GM23338 (cell line): ENCODE data around the gene HOXA3. TPM values are rescaled to one million over a fixed set of nuclear protein-coding genes. Genes with fewer than 3 reads are reported as not detected.

Source experiments
- ATAC-seq: fragments of 200-7000 bp; cut with Tn5 transposase; 3 replicates; pipeline ENCODE4 v1.9.1; 2020
- DNase-seq: peaks from one replicate; pipeline ENCODE4 v3.0.0-alpha.2; 2015; ENCODE audit warnings: low spot score
- H2AFZ ChIP-seq: fragments of 200-600 bp; sonication (generic); 2 replicates; pipeline ENCODE4 v1.8.0; 2016; ENCODE audit warnings: antibody characterized with exemption, mild to moderate bottlenecking, moderate library complexity
- H3F3A ChIP-seq: fragments of 200-600 bp; sonication (generic); replicated peaks from 2 replicates; pipeline ENCODE4 v1.8.0; 2017; ENCODE audit warnings: antibody characterized with exemption, mixed run types, low read depth
- H3K27ac ChIP-seq: fragments of 200-600 bp; sonication (generic); 2 replicates; pipeline ENCODE4 v1.6.1; 2016; ENCODE audit warnings: low read depth
- H3K27me3 ChIP-seq: fragments of 200-600 bp; sonication (generic); 2 replicates; pipeline ENCODE4 v1.8.0; 2016; ENCODE audit warnings: mild to moderate bottlenecking, mixed run types, moderate library complexity; ENCODE audit not compliant: insufficient read depth
- H3K36me3 ChIP-seq: fragments of 200-600 bp; sonication (generic); 2 replicates; pipeline ENCODE4 v1.8.0; 2016; ENCODE audit warnings: mild to moderate bottlenecking; ENCODE audit not compliant: insufficient read depth
- H3K4me1 ChIP-seq: fragments of 200-600 bp; sonication (generic); 2 replicates; pipeline ENCODE4 v1.8.0; 2016; ENCODE audit warnings: mild to moderate bottlenecking, moderate library complexity; ENCODE audit not compliant: insufficient read depth
- H3K4me2 ChIP-seq: fragments of 200-600 bp; sonication (generic); 2 replicates; pipeline ENCODE4 v1.7.1; 2017; ENCODE audit warnings: mixed run types
- H3K4me3 ChIP-seq: fragments of 200-600 bp; sonication (generic); 2 replicates; pipeline ENCODE4 v1.6.1; 2016; ENCODE audit warnings: mixed run types
- H3K79me2 ChIP-seq: fragments of 200-600 bp; sonication (generic); replicated peaks from 2 replicates; pipeline ENCODE4 v1.8.0; 2017; ENCODE audit warnings: mild to moderate bottlenecking; ENCODE audit not compliant: insufficient read depth
- H3K9me2 ChIP-seq: fragments of 200-600 bp; sonication (generic); 2 replicates; pipeline ENCODE4 v1.8.0; 2017; ENCODE audit not compliant: insufficient read depth
- H4K20me1 ChIP-seq: fragments of 200-600 bp; sonication (generic); replicated peaks from 2 replicates; pipeline ENCODE4 v1.8.0; 2017; ENCODE audit warnings: mild to moderate bottlenecking; ENCODE audit not compliant: insufficient read depth
- H3K27ac Mint-ChIP-seq: 2 replicates; pipeline ENCODE4 v1.8.0; 2020; ENCODE audit warnings: inconsistent platforms, mild to moderate bottlenecking, moderate library complexity, mixed read lengths
- H3K27me3 Mint-ChIP-seq: 3 replicates; pipeline ENCODE4 v1.8.0; 2022; ENCODE audit warnings: low read depth, mild to moderate bottlenecking, moderate library complexity, mixed read lengths, inconsistent platforms; ENCODE audit not compliant: insufficient read depth, poor library complexity
- H3K36me3 Mint-ChIP-seq: 3 replicates; pipeline ENCODE4 v1.8.0; 2021; ENCODE audit warnings: low read depth, mild to moderate bottlenecking, inconsistent platforms, moderate library complexity, mixed read lengths
- H3K4me1 Mint-ChIP-seq: 3 replicates; pipeline ENCODE4 v1.8.0; 2020; ENCODE audit warnings: mild to moderate bottlenecking, inconsistent platforms, mixed read lengths
- H3K4me3 Mint-ChIP-seq: 3 replicates; pipeline ENCODE4 v1.8.0; 2021; ENCODE audit warnings: moderate library complexity, mild to moderate bottlenecking, inconsistent platforms, mixed read lengths
- H3K9me3 Mint-ChIP-seq: 3 replicates; pipeline ENCODE4 v1.8.0; 2020; ENCODE audit warnings: moderate library complexity, mild to moderate bottlenecking, inconsistent platforms, mixed read lengths
- CREB1 ChIP-seq: fragments of 250-450 bp; sonication (Bioruptor Pico); IDR thresholded peaks from 2 replicates; pipeline ENCODE4 v1.5.0; 2020; ENCODE audit warnings: low read depth, mild to moderate bottlenecking, moderate library complexity
- CTCF ChIP-seq, 2 experiments: fragments of 200-600 bp in 1 of 2; sonication (generic) in 1 of 2; conservative IDR thresholded peaks; 2 replicates each; pipeline versions ENCODE4 v1.5.1 to v1.6.1; 2016 to 2017; ENCODE audit warnings: antibody characterized with exemption in 2 of 2, low read depth in 2 of 2, mild to moderate bottlenecking in 2 of 2, moderate library complexity in 1 of 2
- ETS1 ChIP-seq: IDR thresholded peaks from 2 replicates; pipeline ENCODE4 v1.6.1; 2016; ENCODE audit warnings: antibody characterized with exemption
- EZH2 ChIP-seq: fragments of 200-600 bp; sonication (generic); IDR thresholded peaks from one replicate; pipeline ENCODE4 v1.8.0; 2017; ENCODE audit warnings: antibody characterized with exemption, mild to moderate bottlenecking, low read depth; ENCODE audit not compliant: unreplicated experiment
- EZH2phosphoT487 ChIP-seq: fragments of 200-600 bp; sonication (generic); IDR thresholded peaks from one replicate; pipeline ENCODE4 v1.8.1; 2018; ENCODE audit warnings: antibody characterized with exemption; ENCODE audit not compliant: unreplicated experiment
- JUNB ChIP-seq: IDR thresholded peaks from one replicate; pipeline ENCODE4 v1.6.1; 2016; ENCODE audit warnings: antibody characterized with exemption; ENCODE audit not compliant: unreplicated experiment
- NANOG ChIP-seq: IDR thresholded peaks from 2 replicates; pipeline ENCODE4 v1.6.1; 2016; ENCODE audit warnings: antibody characterized with exemption, borderline replicate concordance
- POLR2AphosphoS5 ChIP-seq: IDR thresholded peaks from 2 replicates; pipeline ENCODE4 v1.6.1; 2016; ENCODE audit warnings: antibody characterized with exemption, low read depth
- REST ChIP-seq: IDR thresholded peaks from one replicate; pipeline ENCODE4 v1.6.1; 2018; ENCODE audit warnings: antibody characterized with exemption; ENCODE audit not compliant: unreplicated experiment
- STAT1 ChIP-seq: IDR thresholded peaks from one replicate; pipeline ENCODE4 v1.6.1; 2016; ENCODE audit warnings: antibody characterized with exemption; ENCODE audit not compliant: unreplicated experiment
- ZNF114 ChIP-seq: fragments of 250-450 bp; sonication (Bioruptor Pico); IDR thresholded peaks from 2 replicates; pipeline ENCODE4 v1.5.0; 2020; ENCODE audit warnings: mild to moderate bottlenecking, moderate library complexity
- polyA plus RNA-seq: library from polyadenylated mRNA; unstranded; fragments of >200 nt; fragmentation: Nextera tagmentation; extraction: Ambion mirVana; gene quantifications from 2 replicates; pipeline ENCODE4 v1.2.1, GENCODE V29; 2016
- total RNA-seq: library from RNA; depleted of rRNA; stranded (reverse); fragments of >200 nt; shearing (Covaris generic); gene quantifications from 2 replicates; pipeline ENCODE4 v1.2.3, GENCODE V29; 2014

HOXA3 gene
- total and polyA plus RNA-seq, 2 experiments from 2014 or later, result not detected

GRCh38 chr7:27193335-27194001, 41.1 kb upstream of the HOXA3 start (continued):
- TF ChIP-seq REST, result no peak
- no peak for TF ChIP-seq POLR2AphosphoS5

GRCh38 chr7:27192546-27193334, 40.4 kb upstream of the HOXA3 start:
- H3K27ac Mint-ChIP-seq, result no peak overlapping the region
- H3K9me3 Mint-ChIP-seq, result no peaks in the 10 kb centered on the region; the same call in 2 of the 3 replicates
- Histone ChIP-seq H3K4me3 (peak overlapping the region; percentile 40), H3K79me2 (no peaks in the 10 kb centered on the region), H4K20me1 (peaks cover 31% of the 10 kb centered on the region), H3K27me3 (peaks cover 100% of the 10 kb centered on the region), H3K4me2 (peak overlapping the region; percentile 48; the same call in 1 of the 2 replicates), H3K4me1 (peaks cover 38% of the 10 kb centered on the region), H3K27ac (no peak overlapping the region), H3F3A (peaks cover 36% of the 10 kb centered on the region), H3K9me2 (no peaks in the 10 kb centered on the region), H2AFZ (no peak overlapping the region), H3K36me3 (no peaks in the 10 kb centered on the region)
- ATAC-seq (peak; percentile 23), DNase-seq (no peak)
- no peaks in the 10 kb centered on the region for H3K36me3 Mint-ChIP-seq
- H3K27me3 Mint-ChIP-seq, result peaks cover 95% of the 10 kb centered on the region
- no peak overlapping the region; the same call in 2 of the 3 replicates for H3K4me3 Mint-ChIP-seq
- H3K4me1 Mint-ChIP-seq, result peaks cover 22% of the 10 kb centered on the region
- no peak for TF ChIP-seq CTCF (conservative IDR thresholded peaks at IDR 0.05; ENCODE audit: low read depth in 2 of 2)
- no peak for TF ChIP-seq ZNF114 (CRISPR knock-in tag)
- TF ChIP-seq JUNB, result no peak
- no peak for TF ChIP-seq REST
- TF ChIP-seq NANOG, result no peak
- TF ChIP-seq CREB1 (CRISPR knock-in tag), result 0 out of 2 replicates have a peak, but pooled peaks have one; percentile 1
- no peak for TF ChIP-seq ETS1
- TF ChIP-seq STAT1, result no peak
- peak; percentile 78 for TF ChIP-seq EZH2
- no peak for TF ChIP-seq EZH2phosphoT487
